SU-DHL-6 (cell line): Measurements from ENCODE around the gene HSDL2.

ENCODE experiments used
- EZH2phosphoT487 ChIP-seq: fragments of 200-600 bp; sonication (generic), shearing (Covaris generic); conservative IDR thresholded peaks from 2 replicates; pipeline ENCODE4 v1.6.1; 2018; ENCODE audit warnings: mild to moderate bottlenecking, antibody characterized with exemption, low read length, moderate library complexity, mixed read lengths
- TF ChIP-seq, protein P1 (sequence below): fragments of 200-600 bp; sonication (generic); IDR thresholded peaks from one replicate; pipeline ENCODE4 v1.5.1; 2017; ENCODE audit warnings: antibody characterized with exemption, mild to moderate bottlenecking, low read length, moderate library complexity; ENCODE audit not compliant: insufficient read depth, poor library complexity, severe bottlenecking

DNA sequence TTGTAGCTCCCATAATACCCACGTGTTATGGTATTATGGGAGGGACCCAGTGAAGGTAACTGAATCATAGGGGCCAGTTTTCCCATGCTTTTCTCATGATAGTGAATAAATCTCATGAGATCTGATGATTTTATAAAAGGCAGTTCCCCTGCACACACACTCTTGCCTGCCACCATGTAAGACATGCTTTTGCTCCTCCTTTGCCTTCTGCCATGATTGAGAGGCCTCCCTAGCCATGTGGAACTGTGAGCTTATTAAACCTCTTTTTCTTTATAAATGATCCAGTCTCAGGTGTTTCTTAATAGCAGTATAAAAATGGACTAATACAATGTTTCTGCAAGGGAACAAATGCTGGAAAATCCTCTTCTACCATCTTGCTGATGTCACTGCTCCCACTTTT is 10.1 kb upstream of the HSDL2 start:
- TF ChIP-seq, protein P1, sequence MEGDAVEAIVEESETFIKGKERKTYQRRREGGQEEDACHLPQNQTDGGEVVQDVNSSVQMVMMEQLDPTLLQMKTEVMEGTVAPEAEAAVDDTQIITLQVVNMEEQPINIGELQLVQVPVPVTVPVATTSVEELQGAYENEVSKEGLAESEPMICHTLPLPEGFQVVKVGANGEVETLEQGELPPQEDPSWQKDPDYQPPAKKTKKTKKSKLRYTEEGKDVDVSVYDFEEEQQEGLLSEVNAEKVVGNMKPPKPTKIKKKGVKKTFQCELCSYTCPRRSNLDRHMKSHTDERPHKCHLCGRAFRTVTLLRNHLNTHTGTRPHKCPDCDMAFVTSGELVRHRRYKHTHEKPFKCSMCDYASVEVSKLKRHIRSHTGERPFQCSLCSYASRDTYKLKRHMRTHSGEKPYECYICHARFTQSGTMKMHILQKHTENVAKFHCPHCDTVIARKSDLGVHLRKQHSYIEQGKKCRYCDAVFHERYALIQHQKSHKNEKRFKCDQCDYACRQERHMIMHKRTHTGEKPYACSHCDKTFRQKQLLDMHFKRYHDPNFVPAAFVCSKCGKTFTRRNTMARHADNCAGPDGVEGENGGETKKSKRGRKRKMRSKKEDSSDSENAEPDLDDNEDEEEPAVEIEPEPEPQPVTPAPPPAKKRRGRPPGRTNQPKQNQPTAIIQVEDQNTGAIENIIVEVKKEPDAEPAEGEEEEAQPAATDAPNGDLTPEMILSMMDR, result no peak
- no peak for TF ChIP-seq EZH2phosphoT487
